Measurements from ENCODE around the gene PIBF1. TPM values are rescaled to one million over a fixed set of nuclear protein-coding genes. Genes with fewer than 3 reads are reported as not detected.

Gene PIBF1
- total RNA-seq, 1 experiment from 2014 or later = 12.5 TPM

GRCh38 chr13:73001971-73002370, 220.0 kb downstream of the PIBF1 start:
- intact Hi-C loops (cut with micrococcal nuclease; ENCODE audit: unreplicated experiment) = no loop called here
- H3K9me3 Mint-ChIP-seq (ENCODE audit: low read depth, unreplicated experiment) = no peaks in the 10 kb centered on the region
- CTCF ChIA-PET = no interaction called here
- DNase-seq = no peak
- no peaks in the 10 kb centered on the region for H3K27me3 Mint-ChIP-seq (ENCODE audit: unreplicated experiment)
- H3K27ac Mint-ChIP-seq (ENCODE audit: unreplicated experiment) = no peak overlapping the region
- peaks cover 5% of the 10 kb centered on the region for H3K36me3 Mint-ChIP-seq (ENCODE audit: insufficient read depth, unreplicated experiment)
- BruUV-seq (replicated peaks) = no TSS peak
- TF ChIP-seq, protein P1, sequence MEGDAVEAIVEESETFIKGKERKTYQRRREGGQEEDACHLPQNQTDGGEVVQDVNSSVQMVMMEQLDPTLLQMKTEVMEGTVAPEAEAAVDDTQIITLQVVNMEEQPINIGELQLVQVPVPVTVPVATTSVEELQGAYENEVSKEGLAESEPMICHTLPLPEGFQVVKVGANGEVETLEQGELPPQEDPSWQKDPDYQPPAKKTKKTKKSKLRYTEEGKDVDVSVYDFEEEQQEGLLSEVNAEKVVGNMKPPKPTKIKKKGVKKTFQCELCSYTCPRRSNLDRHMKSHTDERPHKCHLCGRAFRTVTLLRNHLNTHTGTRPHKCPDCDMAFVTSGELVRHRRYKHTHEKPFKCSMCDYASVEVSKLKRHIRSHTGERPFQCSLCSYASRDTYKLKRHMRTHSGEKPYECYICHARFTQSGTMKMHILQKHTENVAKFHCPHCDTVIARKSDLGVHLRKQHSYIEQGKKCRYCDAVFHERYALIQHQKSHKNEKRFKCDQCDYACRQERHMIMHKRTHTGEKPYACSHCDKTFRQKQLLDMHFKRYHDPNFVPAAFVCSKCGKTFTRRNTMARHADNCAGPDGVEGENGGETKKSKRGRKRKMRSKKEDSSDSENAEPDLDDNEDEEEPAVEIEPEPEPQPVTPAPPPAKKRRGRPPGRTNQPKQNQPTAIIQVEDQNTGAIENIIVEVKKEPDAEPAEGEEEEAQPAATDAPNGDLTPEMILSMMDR (IDR thresholded peaks at IDR 0.05; ENCODE audit: unreplicated experiment) = no peak
- peaks cover 8% of the 10 kb centered on the region for H3K4me1 Mint-ChIP-seq (ENCODE audit: low read depth, unreplicated experiment)
- no peak overlapping the region for H3K4me3 Mint-ChIP-seq (ENCODE audit: low read depth, unreplicated experiment)

DNA sequence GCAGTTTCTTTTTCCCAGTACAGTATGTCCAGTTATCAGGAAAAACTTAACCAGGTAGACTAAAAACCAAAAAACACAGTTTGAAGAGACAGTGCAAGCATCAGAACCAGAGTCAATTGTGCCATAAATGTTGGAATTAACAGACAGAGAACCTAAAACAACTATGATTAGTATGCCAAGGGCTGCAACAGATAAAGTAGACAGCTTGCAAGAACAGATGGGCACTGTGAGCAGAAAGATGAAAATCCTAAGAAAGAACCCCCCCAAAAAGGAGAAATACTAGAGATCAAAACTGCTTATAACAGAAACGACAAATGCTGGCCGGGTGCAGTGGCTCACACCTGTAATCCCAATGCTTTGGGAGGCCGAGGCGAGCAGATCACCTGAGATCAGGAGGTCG, 229.8 kb downstream of the PIBF1 start:
- no peaks in the 10 kb centered on the region for H3K27me3 Mint-ChIP-seq (ENCODE audit: unreplicated experiment)
- H3K4me3 Mint-ChIP-seq (ENCODE audit: low read depth, unreplicated experiment) = no peak overlapping the region
- intact Hi-C loops (cut with micrococcal nuclease; ENCODE audit: unreplicated experiment) = no loop called here
- no peaks in the 10 kb centered on the region for H3K9me3 Mint-ChIP-seq (ENCODE audit: low read depth, unreplicated experiment)
- CTCF ChIA-PET = no interaction called here
- no peak overlapping the region for H3K27ac Mint-ChIP-seq (ENCODE audit: unreplicated experiment)
- DNase-seq = no peak
- no peaks in the 10 kb centered on the region for H3K36me3 Mint-ChIP-seq (ENCODE audit: insufficient read depth, unreplicated experiment)
- TF ChIP-seq, protein P1 (IDR thresholded peaks at IDR 0.05; ENCODE audit: unreplicated experiment) = no peak
- no peaks in the 10 kb centered on the region for H3K4me1 Mint-ChIP-seq (ENCODE audit: low read depth, unreplicated experiment)
- BruUV-seq (replicated peaks) = no TSS peak

- TF ChIP-seq, protein P1 (IDR thresholded peaks at IDR 0.05; ENCODE audit: unreplicated experiment) = no peak
These were observed 233.9 kb downstream of the PIBF1 start for GRCh38 chr13:73015805-73016204.

DNA sequence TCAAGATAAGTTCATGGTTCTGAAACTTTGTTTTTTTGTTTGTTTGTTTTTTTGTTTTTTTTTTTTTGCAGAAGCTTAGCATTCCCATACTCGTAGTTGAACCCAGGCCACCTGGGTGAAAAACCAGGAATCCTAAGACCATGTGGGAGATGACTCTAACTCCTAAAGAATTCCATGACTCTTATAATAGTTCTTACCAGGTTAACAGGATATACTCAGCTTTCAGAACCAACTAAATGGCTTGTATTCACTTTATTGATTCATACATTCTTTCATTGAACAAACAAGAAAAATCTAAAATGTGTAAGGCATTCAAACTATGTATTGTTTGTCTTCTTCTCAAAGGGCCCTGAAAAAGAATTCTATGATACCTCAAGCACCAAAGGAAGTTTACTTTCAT, 236.4 kb downstream of the PIBF1 start:
- BruUV-seq (replicated peaks) = no TSS peak
- TF ChIP-seq, protein P1 (IDR thresholded peaks at IDR 0.05; ENCODE audit: unreplicated experiment) = no peak
- Mint-ChIP-seq H3K4me3 (ENCODE audit: low read depth, unreplicated experiment) (no peak overlapping the region), H3K36me3 (ENCODE audit: insufficient read depth, unreplicated experiment) (no peaks in the 10 kb centered on the region), H3K27ac (ENCODE audit: unreplicated experiment) (no peak overlapping the region), H3K4me1 (ENCODE audit: low read depth, unreplicated experiment) (no peaks in the 10 kb centered on the region), H3K9me3 (ENCODE audit: low read depth, unreplicated experiment) (no peaks in the 10 kb centered on the region), H3K27me3 (ENCODE audit: unreplicated experiment) (no peaks in the 10 kb centered on the region)
- CTCF ChIA-PET = interaction anchor here (0.6 kb wide), 1 partner anchor 51 kb away, joined by 3 read pairs; no protein-coding TSS in a partner anchor
- intact Hi-C loops (cut with micrococcal nuclease; ENCODE audit: unreplicated experiment) = no loop called here
- no peak for DNase-seq

More at GRCh38 chr13:73015805-73016204, 233.9 kb downstream of the PIBF1 start:
- no peak overlapping the region for H3K27ac Mint-ChIP-seq (ENCODE audit: unreplicated experiment)
- H3K27me3 Mint-ChIP-seq (ENCODE audit: unreplicated experiment) = no peaks in the 10 kb centered on the region
- no peaks in the 10 kb centered on the region for H3K9me3 Mint-ChIP-seq (ENCODE audit: low read depth, unreplicated experiment)
- intact Hi-C loops (cut with micrococcal nuclease; ENCODE audit: unreplicated experiment) = no loop called here
- H3K4me3 Mint-ChIP-seq (ENCODE audit: low read depth, unreplicated experiment) = no peak overlapping the region
- H3K36me3 Mint-ChIP-seq (ENCODE audit: insufficient read depth, unreplicated experiment) = no peaks in the 10 kb centered on the region
- CTCF ChIA-PET = no interaction called here
- no peak for DNase-seq
- BruUV-seq (replicated peaks) = no TSS peak
- no peaks in the 10 kb centered on the region for H3K4me1 Mint-ChIP-seq (ENCODE audit: low read depth, unreplicated experiment)

Data from Calu3 (cell line).